Measurements from ENCODE around the gene CDH15.
A peak's percentile ranks its signal among the peaks of the same experiment; 100 is the strongest.
"Not testable (repeated sequence)": the region's sequence is repeated elsewhere in the genome, so short reads cannot be mapped to it uniquely, and the experiment has no call there.

The CDH15 gene

DNA sequence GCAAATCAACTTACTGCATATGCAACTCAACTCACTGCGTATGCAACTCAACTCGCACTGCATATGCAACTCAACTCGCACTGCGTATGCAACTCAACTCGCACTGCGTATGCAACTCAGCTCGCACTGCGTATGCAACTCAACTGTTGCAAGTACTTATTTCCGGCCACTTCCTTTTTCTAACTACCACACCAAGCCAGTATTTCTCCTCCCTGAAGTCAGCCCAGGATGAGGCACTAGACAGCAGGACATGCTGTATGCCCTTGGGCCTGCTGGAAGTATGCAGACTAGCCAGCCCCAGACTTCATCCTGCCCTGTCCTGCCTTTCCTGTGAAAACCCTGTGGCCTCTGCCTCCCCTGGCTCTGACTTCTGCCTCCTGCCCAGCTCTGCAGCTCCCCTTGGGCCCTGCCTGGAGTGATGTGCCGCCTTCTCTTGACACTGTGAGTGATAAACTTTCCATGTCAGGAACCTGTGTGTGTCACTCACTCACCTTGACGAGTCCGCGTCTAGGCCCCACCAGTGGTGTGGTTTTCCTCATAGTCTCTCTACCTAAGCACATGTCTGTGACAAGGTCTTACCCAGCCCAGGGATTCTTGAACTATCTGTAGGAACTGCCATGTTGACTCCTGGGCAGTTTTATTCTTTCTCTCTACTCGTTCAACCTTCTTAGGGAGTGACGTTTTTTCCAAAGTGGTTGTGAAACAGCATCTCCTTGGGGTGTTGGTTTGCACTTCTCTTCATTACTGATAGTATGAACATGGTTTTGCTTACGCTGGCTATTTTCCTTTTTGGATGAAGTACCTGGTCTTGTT is 62.3 kb downstream of the CDH15 start:
- no peak for DNase-seq (ENCODE audit: low read depth in 3 of 3)

DNA sequence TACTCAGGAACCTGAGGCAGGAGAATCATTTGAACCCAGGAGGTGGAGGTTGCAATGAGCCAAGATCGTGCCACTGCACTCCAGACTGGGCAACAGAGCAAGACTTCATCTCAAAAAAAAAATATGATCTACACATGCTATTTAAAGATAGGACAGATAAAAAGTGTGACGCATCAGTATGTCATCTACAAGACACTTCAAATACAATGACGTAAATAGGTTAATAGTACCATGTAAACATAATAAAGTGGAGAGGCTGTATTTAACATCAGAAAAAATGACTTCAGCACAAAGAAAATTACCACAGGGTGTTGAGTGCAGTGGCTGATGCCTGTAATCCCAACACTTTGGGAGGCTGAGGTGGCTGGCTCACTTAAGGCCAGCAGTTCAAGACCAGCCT is 66.2 kb downstream of the CDH15 start:
- DNase-seq (ENCODE audit: low read depth in 3 of 3): no peak

DNA sequence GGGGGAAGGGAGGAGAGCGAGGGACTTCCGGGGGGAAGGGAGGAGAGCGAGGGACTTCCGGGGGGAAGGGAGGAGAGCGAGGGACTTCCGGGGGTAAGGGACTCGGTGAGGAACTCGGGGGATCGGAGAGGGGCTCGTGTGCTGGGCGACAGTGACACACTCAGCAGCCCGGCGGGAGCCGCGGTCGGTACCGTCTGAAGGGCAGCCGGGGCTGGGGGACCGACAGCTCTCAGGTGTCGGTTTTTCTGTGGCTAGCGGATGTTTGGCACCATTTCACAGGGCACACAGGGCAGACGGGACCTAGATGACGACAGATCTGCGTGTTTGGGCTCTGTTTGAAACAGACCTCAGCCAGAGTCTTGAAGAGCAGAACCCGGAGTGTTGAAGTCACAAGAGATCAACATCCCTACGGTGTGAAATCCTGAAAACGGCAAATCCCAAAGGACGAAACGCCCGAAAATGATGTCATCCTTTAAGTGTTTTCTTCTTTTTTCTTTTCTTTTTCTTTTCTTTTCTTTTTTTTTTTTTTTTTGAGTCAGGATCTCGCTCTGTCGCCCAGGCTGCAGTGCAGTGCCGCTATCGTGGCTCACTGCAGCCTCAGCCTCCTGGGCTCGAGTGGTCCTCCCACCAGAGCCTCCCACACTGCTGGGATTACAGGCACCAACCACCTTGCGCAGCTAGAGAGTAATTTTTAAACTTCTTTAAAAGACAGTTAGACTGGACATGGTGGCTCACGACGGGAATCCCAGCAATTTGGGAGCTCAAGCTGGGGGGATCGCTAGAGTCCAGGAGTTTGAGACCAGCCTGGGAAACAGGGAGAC is 69.8 kb downstream of the CDH15 start:
- DNase-seq (ENCODE audit: low read depth in 3 of 3): peak; percentile 35 to 64 (median 54)

DNA sequence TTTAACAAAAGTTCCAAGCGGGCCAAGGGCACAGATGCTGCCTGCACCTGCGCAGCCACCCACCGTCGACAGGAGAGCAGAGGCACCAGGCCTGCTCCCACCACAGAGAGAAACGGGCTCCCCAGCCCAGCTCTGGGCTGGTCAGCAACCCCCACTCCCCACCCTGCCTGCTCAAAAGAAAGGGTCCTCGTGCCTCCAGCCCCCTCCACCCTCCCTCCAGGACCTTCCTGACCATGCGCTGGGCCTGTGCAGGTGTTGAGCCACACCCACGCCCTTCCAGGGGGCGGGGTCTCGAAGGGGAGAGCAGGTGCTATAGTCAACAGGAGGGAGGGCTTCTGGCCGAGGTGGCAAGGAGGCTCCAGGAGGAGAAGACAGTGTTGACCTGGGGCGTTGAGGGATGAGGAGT is 71.2 kb downstream of the CDH15 start:
- no peak for DNase-seq (ENCODE audit: low read depth in 3 of 3)

DNA sequence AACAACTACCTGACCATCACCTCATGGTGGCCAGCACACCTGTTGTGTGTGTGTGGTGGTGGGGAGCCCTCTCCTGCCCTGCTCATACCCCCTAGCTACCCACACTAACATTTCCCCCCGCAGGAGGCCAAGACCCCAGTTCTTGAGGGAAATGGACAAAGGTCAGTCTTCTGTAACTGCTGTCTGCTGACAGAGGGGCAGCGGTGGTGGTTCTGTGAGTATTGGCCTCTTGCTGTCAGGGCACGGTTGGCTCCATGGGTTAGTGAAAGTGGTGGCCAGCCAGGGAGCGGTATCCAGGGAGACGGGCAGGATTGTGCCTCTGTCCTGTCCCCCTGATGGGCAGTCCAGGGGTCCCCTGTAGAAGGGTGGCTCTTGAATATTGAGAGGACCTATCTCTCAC is 72.1 kb downstream of the CDH15 start:
- DNase-seq (ENCODE audit: low read depth in 3 of 3): no peak

DNA sequence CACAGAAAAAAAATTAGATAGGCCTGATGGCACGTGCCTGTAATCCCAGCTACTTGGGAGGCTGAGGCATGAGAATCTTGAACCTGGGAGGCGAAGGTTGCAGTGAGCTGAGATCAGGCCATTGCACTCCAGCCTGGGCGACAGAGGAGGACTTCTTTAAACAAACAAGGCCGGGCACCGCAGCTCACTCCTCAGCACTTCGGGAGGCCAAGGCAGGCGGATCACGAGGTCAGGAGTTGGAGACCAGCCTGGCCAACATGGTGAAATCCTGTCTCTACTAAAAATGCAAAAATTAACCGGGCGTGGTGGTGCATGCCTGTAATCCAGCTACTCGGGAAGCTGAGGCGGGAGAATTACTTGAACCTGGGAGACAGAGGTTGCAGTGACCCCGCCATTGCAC is 72.7 kb downstream of the CDH15 start:
- not testable (repeated sequence) for DNase-seq (ENCODE audit: low read depth in 3 of 3)

DNA sequence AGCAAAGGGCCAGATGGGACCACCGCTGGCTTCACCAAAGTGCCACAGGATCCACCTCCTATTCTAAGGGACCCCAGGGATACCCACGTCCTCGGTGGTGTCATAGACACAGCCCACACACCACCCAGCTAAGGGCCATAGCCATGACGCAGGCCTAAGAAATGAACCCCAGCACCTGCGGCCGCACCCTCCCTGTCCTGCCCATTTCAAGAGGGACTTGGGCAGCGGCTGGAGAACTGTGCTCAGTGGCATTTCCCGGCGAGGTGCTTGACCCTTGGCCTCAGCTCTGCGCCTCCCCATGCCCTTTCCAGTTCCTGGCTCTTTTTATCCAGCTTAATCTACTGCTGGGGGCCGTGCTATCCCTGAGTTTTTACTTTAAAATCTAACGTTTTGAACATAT is 73.2 kb downstream of the CDH15 start:
- no peak for DNase-seq (ENCODE audit: low read depth in 3 of 3)
